Astrocyte of the cerebellum (primary cell): ENCODE measurements around the gene MEGF8.

ENCODE experiments used
- DNase-seq: peaks from one replicate; pipeline ENCODE4 v3.0.0-alpha.2; 2011; ENCODE audit warnings: low read depth
- H3K4me3 ChIP-seq: 2 replicates; pipeline ENCODE4 v1.5.1; 2011; ENCODE audit warnings: mild to moderate bottlenecking, low read depth, low read length, moderate library complexity
- CTCF ChIP-seq: IDR thresholded peaks from 2 replicates; pipeline ENCODE4 v1.5.1; 2012; ENCODE audit warnings: low read length, low read depth, moderate library complexity, mild to moderate bottlenecking; ENCODE audit errors: missing control alignments
- in situ Hi-C: cut with HindIII; loops from 2 replicates; pipeline ENCODE4 v1.10.0; 2017; ENCODE audit warnings: low sequenced_read_pairs

Gene MEGF8

GRCh38 chr19:42402376-42403116 is 77.1 kb downstream of the MEGF8 start:
- H3K4me3 ChIP-seq = peak overlapping the region; percentile 47
- DNase-seq = no peak
- TF ChIP-seq CTCF = no peak
- in situ Hi-C loops = no loop called here

- no peak overlapping the region for H3K4me3 ChIP-seq
- in situ Hi-C loops = no loop called here
- TF ChIP-seq CTCF = no peak
- DNase-seq = no peak
Observed at GRCh38 chr19:42403586-42403985, 78.2 kb downstream of the MEGF8 start.

GRCh38 chr19:42406111-42406510 is 80.7 kb downstream of the MEGF8 start:
- no peak overlapping the region for H3K4me3 ChIP-seq
- DNase-seq = no peak
- TF ChIP-seq CTCF = no peak
- in situ Hi-C loops = no loop called here

- no peak for DNase-seq
- H3K4me3 ChIP-seq = no peak overlapping the region
- no peak for TF ChIP-seq CTCF
- in situ Hi-C loops = no loop called here
Observed at GRCh38 chr19:42407085-42407815, 81.8 kb downstream of the MEGF8 start.

GRCh38 chr19:42407816-42408175 is 82.4 kb downstream of the MEGF8 start:
- no peak for DNase-seq
- H3K4me3 ChIP-seq = no peak overlapping the region
- TF ChIP-seq CTCF = no peak
- in situ Hi-C loops = no loop called here

- H3K4me3 ChIP-seq = no peak overlapping the region
- in situ Hi-C loops = no loop called here
- DNase-seq = no peak
- no peak for TF ChIP-seq CTCF
Observed at GRCh38 chr19:42409477-42409876, 84.0 kb downstream of the MEGF8 start.
